ENCODE results near the gene HYAL1. TPM values are rescaled to one million over a fixed set of nuclear protein-coding genes. Genes with fewer than 3 reads are reported as not detected.
A peak's percentile ranks its signal among the peaks of the same experiment; 100 is the strongest.
"Not testable (repeated sequence)": the region's sequence is repeated elsewhere in the genome, so short reads cannot be mapped to it uniquely, and the experiment has no call there.

HYAL1 gene
- total and polyA plus RNA-seq, 4 donors, result 1.6 to 9.3 (median 4.3) TPM

DNA sequence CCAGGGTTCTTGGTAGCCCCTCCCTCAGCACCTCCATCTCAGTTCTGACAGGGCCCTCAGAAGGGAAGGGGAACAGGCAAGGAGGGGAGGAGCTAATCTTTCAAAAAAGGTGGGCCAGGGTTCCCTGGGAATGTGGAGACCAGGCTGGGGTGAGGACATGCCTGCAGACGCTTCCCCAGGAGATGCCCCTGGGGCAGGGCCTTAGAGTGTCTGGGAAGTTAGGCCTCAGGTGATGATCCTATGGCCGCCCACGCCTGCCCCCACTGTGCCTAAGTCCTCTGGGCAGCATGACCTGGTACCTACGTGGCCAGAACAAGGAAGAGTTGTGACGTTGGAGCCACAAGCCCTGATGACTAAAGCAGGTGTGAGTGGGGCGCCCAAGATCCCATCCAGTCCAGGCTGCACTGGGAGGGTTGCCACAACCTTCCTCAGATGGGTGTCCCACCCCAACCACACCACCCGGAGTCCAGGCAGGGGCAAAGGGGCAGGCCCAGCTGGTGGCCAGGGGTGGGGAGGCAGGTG is 38.3 kb downstream of the HYAL1 start:
- WGBS, 2 donors, result 36 to 48% methylated on average over 7 of the region's 7 CpGs
- H3K27ac ChIP-seq (ENCODE audit: low read depth in 1 of 2, low read length in 2 of 2), result peak overlapping the region; percentile 79 to 87
- H3K27me3 ChIP-seq (ENCODE audit: control insufficient read depth in 1 of 2, insufficient read depth in 2 of 2, low read length in 1 of 2), result no peaks in the 10 kb centered on the region
- intact Hi-C loops (cut with DNase I), result no loop called here
- ATAC-seq (ENCODE audit: low FRiP score), result no peak
- DNase-seq, result peak in 1 of 2 donors; percentile 59
- no peaks in the 10 kb centered on the region for H3K4me1 ChIP-seq (ENCODE audit: control insufficient read depth in 1 of 2, insufficient read depth in 2 of 2, low read length in 2 of 2)
- H3K4me3 ChIP-seq (ENCODE audit: low read length in 2 of 2), result no peak overlapping the region
- no peaks in the 10 kb centered on the region for H3K9me3 ChIP-seq (ENCODE audit: control insufficient read depth, low read length)
- H3K36me3 ChIP-seq (ENCODE audit: control insufficient read depth in 1 of 2, insufficient read depth in 2 of 2, low read length in 1 of 2), result no peaks in the 10 kb centered on the region

GRCh38 chr3:50264383-50264963 is 38.9 kb downstream of the HYAL1 start:
- H3K4me3 ChIP-seq (ENCODE audit: low read length in 2 of 2), result no peak overlapping the region
- H3K27ac ChIP-seq (ENCODE audit: low read depth in 1 of 2, low read length in 2 of 2), result peak overlapping the region in 1 of 2 donors; percentile 94
- ATAC-seq (ENCODE audit: low FRiP score) (peak; percentile 72), DNase-seq (peak; percentile 92 to 94)
- H3K9me3 ChIP-seq (ENCODE audit: control insufficient read depth, low read length), result no peaks in the 10 kb centered on the region
- H3K36me3 ChIP-seq (ENCODE audit: control insufficient read depth in 1 of 2, insufficient read depth in 2 of 2, low read length in 1 of 2), result no peaks in the 10 kb centered on the region
- no peaks in the 10 kb centered on the region for H3K27me3 ChIP-seq (ENCODE audit: control insufficient read depth in 1 of 2, insufficient read depth in 2 of 2, low read length in 1 of 2)
- H3K4me1 ChIP-seq (ENCODE audit: control insufficient read depth in 1 of 2, insufficient read depth in 2 of 2, low read length in 2 of 2), result no peaks in the 10 kb centered on the region
- intact Hi-C loops (cut with DNase I), result no loop called here
- 2 to 5% methylated on average over 6 to 7 of the region's 7 CpGs for WGBS, 2 donors

GRCh38 chr3:50263478-50264382 is 39.6 kb downstream of the HYAL1 start:
- peak in 1 of 2 donors; percentile 61 for DNase-seq
- H3K4me3 ChIP-seq (ENCODE audit: low read length in 2 of 2), result no peak overlapping the region
- intact Hi-C loops (cut with DNase I), result no loop called here

DNA sequence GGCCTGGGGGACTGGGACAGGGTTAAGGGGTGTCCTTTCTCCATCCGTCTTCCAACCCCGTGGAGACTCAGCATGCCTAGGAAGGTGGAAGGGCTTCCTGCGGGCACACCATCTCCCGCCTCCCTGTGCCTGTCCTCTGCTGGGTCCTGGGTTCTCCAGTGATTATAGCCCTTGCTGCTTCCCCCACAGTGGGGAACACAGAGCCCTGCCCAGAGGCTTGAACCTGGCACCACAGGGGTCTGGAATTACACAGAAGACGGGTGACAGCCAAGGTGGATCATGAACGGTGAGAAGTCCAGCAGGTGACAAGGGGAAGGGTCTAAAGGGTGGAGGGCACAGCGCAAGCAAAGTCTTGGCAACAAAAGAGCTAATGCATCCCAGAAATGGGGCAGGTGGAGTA is 40.6 kb downstream of the HYAL1 start:
- H3K9me3 ChIP-seq (ENCODE audit: control insufficient read depth, low read length), result no peaks in the 10 kb centered on the region
- no peaks in the 10 kb centered on the region for H3K27me3 ChIP-seq (ENCODE audit: control insufficient read depth in 1 of 2, insufficient read depth in 2 of 2, low read length in 1 of 2)
- no peak for DNase-seq
- intact Hi-C loops (cut with DNase I), result no loop called here
- H3K4me3 ChIP-seq (ENCODE audit: low read length in 2 of 2), result no peak overlapping the region
- no peaks in the 10 kb centered on the region for H3K36me3 ChIP-seq (ENCODE audit: control insufficient read depth in 1 of 2, insufficient read depth in 2 of 2, low read length in 1 of 2)
- ATAC-seq (ENCODE audit: low FRiP score), result no peak
- no peaks in the 10 kb centered on the region for H3K4me1 ChIP-seq (ENCODE audit: control insufficient read depth in 1 of 2, insufficient read depth in 2 of 2, low read length in 2 of 2)
- 80 to 89% methylated on average over 6 to 7 of the region's 7 CpGs for WGBS, 2 donors
- peak overlapping the region in 1 of 2 donors; percentile 15 for H3K27ac ChIP-seq (ENCODE audit: low read depth in 1 of 2, low read length in 2 of 2)

More at GRCh38 chr3:50263478-50264382, 39.6 kb downstream of the HYAL1 start:
- H3K4me1 ChIP-seq (ENCODE audit: control insufficient read depth in 1 of 2, insufficient read depth in 2 of 2, low read length in 2 of 2), result no peaks in the 10 kb centered on the region
- H3K27ac ChIP-seq (ENCODE audit: low read depth in 1 of 2, low read length in 2 of 2), result peak overlapping the region; percentile 1 to 94
- WGBS, 2 donors, result 38 to 40% methylated on average over 6 of the region's 6 CpGs
- no peaks in the 10 kb centered on the region for H3K9me3 ChIP-seq (ENCODE audit: control insufficient read depth, low read length)
- H3K27me3 ChIP-seq (ENCODE audit: control insufficient read depth in 1 of 2, insufficient read depth in 2 of 2, low read length in 1 of 2), result no peaks in the 10 kb centered on the region
- no peak for ATAC-seq (ENCODE audit: low FRiP score)
- no peaks in the 10 kb centered on the region for H3K36me3 ChIP-seq (ENCODE audit: control insufficient read depth in 1 of 2, insufficient read depth in 2 of 2, low read length in 1 of 2)

DNA sequence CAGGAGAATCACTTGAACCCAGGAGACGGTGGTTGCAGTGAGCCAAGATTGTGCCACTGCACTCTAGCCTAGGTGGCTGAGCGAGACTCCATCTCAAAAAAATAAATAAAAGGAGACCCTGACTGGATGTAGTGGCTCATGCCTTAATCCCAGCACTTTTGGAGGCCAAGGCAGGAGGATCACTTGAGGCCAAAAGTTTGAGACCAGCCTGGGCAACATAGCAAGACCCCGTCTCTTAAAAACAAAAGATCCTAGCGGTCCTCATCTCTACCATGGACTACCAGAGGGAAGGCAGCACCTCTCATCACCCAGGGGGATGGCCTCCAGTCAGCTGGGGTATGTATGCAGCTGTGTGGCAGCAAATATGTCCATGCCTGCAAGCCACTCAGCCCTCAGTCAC is 41.2 kb downstream of the HYAL1 start:
- H3K27me3 ChIP-seq (ENCODE audit: control insufficient read depth in 1 of 2, insufficient read depth in 2 of 2, low read length in 1 of 2); intact Hi-C loops (cut with DNase I); H3K9me3 ChIP-seq (ENCODE audit: control insufficient read depth, low read length); H3K4me3 ChIP-seq (ENCODE audit: low read length in 2 of 2); H3K36me3 ChIP-seq (ENCODE audit: control insufficient read depth in 1 of 2, insufficient read depth in 2 of 2, low read length in 1 of 2); H3K27ac ChIP-seq (ENCODE audit: low read depth in 1 of 2, low read length in 2 of 2); ATAC-seq (ENCODE audit: low FRiP score); H3K4me1 ChIP-seq (ENCODE audit: control insufficient read depth in 1 of 2, insufficient read depth in 2 of 2, low read length in 2 of 2): not testable (repeated sequence)
- DNase-seq, result peak in 1 of 2 donors; percentile 43
- 93 to 96% methylated on average over 4 of the region's 4 CpGs for whole genome bisulfite sequencing, 2 donors

- H3K4me3 ChIP-seq (ENCODE audit: low read length in 2 of 2), result no peak overlapping the region
- no peak for ATAC-seq (ENCODE audit: low FRiP score)
- peak overlapping the region; percentile 14 to 93 for H3K27ac ChIP-seq (ENCODE audit: low read depth in 1 of 2, low read length in 2 of 2)
- peaks cover 0 to 3% of the 10 kb centered on the region in 2 donors for H3K36me3 ChIP-seq (ENCODE audit: control insufficient read depth in 1 of 2, insufficient read depth in 2 of 2, low read length in 1 of 2)
- no peaks in the 10 kb centered on the region for H3K27me3 ChIP-seq (ENCODE audit: control insufficient read depth in 1 of 2, insufficient read depth in 2 of 2, low read length in 1 of 2)
- 11 to 18% methylated on average over 2 of the region's 2 CpGs for WGBS, 2 donors
- DNase-seq, result no peak
- H3K4me1 ChIP-seq (ENCODE audit: control insufficient read depth in 1 of 2, insufficient read depth in 2 of 2, low read length in 2 of 2), result no peaks in the 10 kb centered on the region
- H3K9me3 ChIP-seq (ENCODE audit: control insufficient read depth, low read length), result no peaks in the 10 kb centered on the region
- intact Hi-C loops (cut with DNase I), result no loop called here
Measured at GRCh38 chr3:50261505-50261904, 41.9 kb downstream of the HYAL1 start.

GRCh38 chr3:50260942-50261441 is 42.4 kb downstream of the HYAL1 start:
- no peak overlapping the region for H3K4me3 ChIP-seq (ENCODE audit: low read length in 2 of 2)
- DNase-seq (peak in 1 of 2 donors; percentile 52), ATAC-seq (ENCODE audit: low FRiP score) (no peak)
- intact Hi-C loops (cut with DNase I), result no loop called here
- H3K36me3 ChIP-seq (ENCODE audit: control insufficient read depth in 1 of 2, insufficient read depth in 2 of 2, low read length in 1 of 2), result peaks cover 0 to 3% of the 10 kb centered on the region in 2 donors
- no peaks in the 10 kb centered on the region for H3K4me1 ChIP-seq (ENCODE audit: control insufficient read depth in 1 of 2, insufficient read depth in 2 of 2, low read length in 2 of 2)
- 39 to 40% methylated on average over 5 of the region's 5 CpGs for WGBS, 2 donors
- no peaks in the 10 kb centered on the region for H3K27me3 ChIP-seq (ENCODE audit: control insufficient read depth in 1 of 2, insufficient read depth in 2 of 2, low read length in 1 of 2)
- H3K27ac ChIP-seq (ENCODE audit: low read depth in 1 of 2, low read length in 2 of 2), result peak overlapping the region; percentile 91 to 93
- H3K9me3 ChIP-seq (ENCODE audit: control insufficient read depth, low read length), result no peaks in the 10 kb centered on the region

GRCh38 chr3:50260027-50260941 is 43.1 kb downstream of the HYAL1 start:
- WGBS, 2 donors, result 0 to 1% methylated on average over 51 to 70 of the region's 70 CpGs
- intact Hi-C loops (cut with DNase I), result no loop called here
- no peaks in the 10 kb centered on the region for H3K27me3 ChIP-seq (ENCODE audit: control insufficient read depth in 1 of 2, insufficient read depth in 2 of 2, low read length in 1 of 2)
- ATAC-seq (ENCODE audit: low FRiP score), result peak; percentile 93
- H3K9me3 ChIP-seq (ENCODE audit: control insufficient read depth, low read length), result no peaks in the 10 kb centered on the region
- no peaks in the 10 kb centered on the region for H3K4me1 ChIP-seq (ENCODE audit: control insufficient read depth in 1 of 2, insufficient read depth in 2 of 2, low read length in 2 of 2)
- peak; percentile 96 to 98 for DNase-seq
- peak overlapping the region; percentile 22 to 57 for H3K4me3 ChIP-seq (ENCODE audit: low read length in 2 of 2)
- peaks cover 0 to 3% of the 10 kb centered on the region in 2 donors for H3K36me3 ChIP-seq (ENCODE audit: control insufficient read depth in 1 of 2, insufficient read depth in 2 of 2, low read length in 1 of 2)
- peak overlapping the region; percentile 91 to 93 for H3K27ac ChIP-seq (ENCODE audit: low read depth in 1 of 2, low read length in 2 of 2)
